ENCODE results near the gene STK32C.

Gene STK32C

GRCh38 chr10:132174237-132174636 is 133.5 kb downstream of the STK32C start:
- Histone ChIP-seq H3K36me3 (ENCODE audit: insufficient read depth, low read length) (no peaks in the 10 kb centered on the region), H3K4me1 (ENCODE audit: control insufficient read depth, insufficient read depth, low read length, unreplicated experiment) (peaks cover 6% of the 10 kb centered on the region), H3K27ac (ENCODE audit: low read depth, low read length) (no peak overlapping the region), H2AFZ (ENCODE audit: low read length, unreplicated experiment) (no peak overlapping the region), H3K4me3 (ENCODE audit: low read depth, low read length) (no peak overlapping the region), H3K79me2 (ENCODE audit: control insufficient read depth, insufficient read depth, low read length, unreplicated experiment) (no peaks in the 10 kb centered on the region), H3K27me3 (ENCODE audit: insufficient read depth, low read length) (peaks cover 46% of the 10 kb centered on the region)

GRCh38 chr10:132173185-132173584 is 134.6 kb downstream of the STK32C start:
- Histone ChIP-seq H2AFZ (ENCODE audit: low read length, unreplicated experiment) (no peak overlapping the region), H3K27me3 (ENCODE audit: insufficient read depth, low read length) (peaks cover 35% of the 10 kb centered on the region), H3K36me3 (ENCODE audit: insufficient read depth, low read length) (no peaks in the 10 kb centered on the region), H3K27ac (ENCODE audit: low read depth, low read length) (no peak overlapping the region), H3K4me1 (ENCODE audit: control insufficient read depth, insufficient read depth, low read length, unreplicated experiment) (peaks cover 6% of the 10 kb centered on the region), H3K79me2 (ENCODE audit: control insufficient read depth, insufficient read depth, low read length, unreplicated experiment) (no peaks in the 10 kb centered on the region), H3K4me3 (ENCODE audit: low read depth, low read length) (no peak overlapping the region)

GRCh38 chr10:132172091-132173066 is 135.4 kb downstream of the STK32C start:
- no peak overlapping the region for H3K27ac ChIP-seq (ENCODE audit: low read depth, low read length)
- peaks cover 29% of the 10 kb centered on the region for H3K27me3 ChIP-seq (ENCODE audit: insufficient read depth, low read length)
- no peak overlapping the region for H3K4me3 ChIP-seq (ENCODE audit: low read depth, low read length)
- peaks cover 6% of the 10 kb centered on the region for H3K4me1 ChIP-seq (ENCODE audit: control insufficient read depth, insufficient read depth, low read length, unreplicated experiment)
- H3K79me2 ChIP-seq (ENCODE audit: control insufficient read depth, insufficient read depth, low read length, unreplicated experiment) = no peaks in the 10 kb centered on the region
- H2AFZ ChIP-seq (ENCODE audit: low read length, unreplicated experiment) = no peak overlapping the region
- no peaks in the 10 kb centered on the region for H3K36me3 ChIP-seq (ENCODE audit: insufficient read depth, low read length)

DNA sequence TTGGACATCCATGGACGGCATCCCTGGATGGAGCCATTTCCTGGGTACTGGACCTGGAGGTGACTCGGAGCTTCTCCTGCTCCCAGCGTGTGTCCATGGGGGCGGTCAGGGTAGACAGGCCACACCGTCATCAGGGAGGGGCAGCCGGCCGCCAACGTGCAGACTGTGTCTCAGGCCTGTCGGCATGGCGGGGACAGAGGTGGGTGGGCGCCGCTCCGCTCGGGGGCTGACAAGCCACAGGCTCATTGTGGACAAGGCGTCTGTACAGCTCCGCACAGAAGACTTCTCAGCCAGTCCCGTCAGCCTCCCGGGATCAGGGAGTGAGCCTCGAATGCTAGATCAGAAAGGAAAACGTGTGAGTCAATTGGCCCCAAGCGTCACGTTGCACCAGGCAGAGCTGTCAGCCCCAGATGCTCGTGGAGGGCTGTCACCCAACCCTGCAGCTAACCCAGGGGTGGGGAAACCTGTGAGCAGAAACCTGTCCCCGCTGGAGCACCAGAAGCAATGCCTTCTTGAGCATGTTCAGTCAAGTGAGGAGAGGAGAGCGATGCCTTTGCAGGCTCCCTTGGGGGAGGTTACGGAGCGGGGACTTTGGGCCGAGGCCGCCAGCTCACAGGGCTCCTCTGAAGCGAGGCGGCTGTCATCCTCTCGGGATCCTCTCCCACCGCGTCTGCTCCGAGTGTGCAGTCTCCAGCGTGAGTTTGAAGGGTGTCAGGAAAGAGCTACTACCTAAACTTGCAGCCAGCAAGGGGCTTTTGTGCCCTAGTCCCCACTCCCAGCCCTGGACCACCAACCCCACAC is 137.0 kb downstream of the STK32C start:
- no peaks in the 10 kb centered on the region for H3K36me3 ChIP-seq (ENCODE audit: insufficient read depth, low read length)
- H3K27ac ChIP-seq (ENCODE audit: low read depth, low read length) = no peak overlapping the region
- H3K4me3 ChIP-seq (ENCODE audit: low read depth, low read length) = no peak overlapping the region
- H3K27me3 ChIP-seq (ENCODE audit: insufficient read depth, low read length) = peaks cover 12% of the 10 kb centered on the region
- no peaks in the 10 kb centered on the region for H3K79me2 ChIP-seq (ENCODE audit: control insufficient read depth, insufficient read depth, low read length, unreplicated experiment)
- no peak overlapping the region for H2AFZ ChIP-seq (ENCODE audit: low read length, unreplicated experiment)
- H3K4me1 ChIP-seq (ENCODE audit: control insufficient read depth, insufficient read depth, low read length, unreplicated experiment) = no peaks in the 10 kb centered on the region

- Histone ChIP-seq H3K4me3 (ENCODE audit: low read depth, low read length) (no peak overlapping the region), H3K4me1 (ENCODE audit: control insufficient read depth, insufficient read depth, low read length, unreplicated experiment) (no peaks in the 10 kb centered on the region), H3K27ac (ENCODE audit: low read depth, low read length) (no peak overlapping the region), H2AFZ (ENCODE audit: low read length, unreplicated experiment) (no peak overlapping the region), H3K27me3 (ENCODE audit: insufficient read depth, low read length) (peaks cover 4% of the 10 kb centered on the region), H3K79me2 (ENCODE audit: control insufficient read depth, insufficient read depth, low read length, unreplicated experiment) (no peaks in the 10 kb centered on the region), H3K36me3 (ENCODE audit: insufficient read depth, low read length) (no peaks in the 10 kb centered on the region)
Measured at GRCh38 chr10:132169766-132170560, 137.8 kb downstream of the STK32C start.

DNA sequence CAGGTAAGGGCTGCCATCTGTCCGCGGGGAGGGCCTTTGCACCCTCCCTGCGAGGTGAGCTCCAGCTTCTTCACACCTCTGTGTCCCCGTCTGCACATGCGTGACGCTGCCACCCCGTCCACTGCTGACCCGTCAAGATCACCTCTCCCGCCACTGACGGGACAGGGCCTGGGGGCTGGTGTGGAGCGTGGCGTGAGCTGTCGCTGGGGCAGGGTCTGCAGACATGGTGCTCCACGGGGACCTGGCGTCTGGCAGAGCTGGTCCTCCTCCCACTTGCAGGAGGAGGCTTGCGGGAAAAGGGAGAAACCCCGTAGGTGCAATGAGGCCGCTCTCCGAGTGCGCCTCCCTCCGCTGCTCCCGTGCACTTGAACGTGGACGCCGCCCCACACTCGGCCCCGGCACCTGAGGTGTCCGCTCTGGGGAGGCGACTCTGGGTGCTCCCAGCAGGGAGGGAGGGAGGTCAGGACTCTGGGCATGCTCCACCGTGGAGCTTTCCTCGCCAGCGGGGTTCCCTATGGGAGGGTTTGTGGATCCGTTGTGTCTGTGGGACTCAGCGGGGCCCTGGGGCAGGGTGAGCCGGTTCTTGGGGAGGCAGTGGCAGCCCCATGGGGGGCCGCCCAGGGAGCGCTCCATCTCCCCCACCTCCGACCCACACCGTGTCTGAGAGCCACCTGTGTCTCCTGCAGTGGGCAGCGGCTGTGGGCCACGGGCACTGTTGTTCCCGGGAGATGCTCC is 138.6 kb downstream of the STK32C start:
- H3K27ac ChIP-seq (ENCODE audit: low read depth, low read length) = no peak overlapping the region

GRCh38 chr10:132168571-132169030 is 139.1 kb downstream of the STK32C start:
- Histone ChIP-seq H2AFZ (ENCODE audit: low read length, unreplicated experiment) (no peak overlapping the region), H3K27me3 (ENCODE audit: insufficient read depth, low read length) (no peaks in the 10 kb centered on the region; the same call in 1 of the 2 replicates)

More for the DNA sequence above, 138.6 kb downstream of the STK32C start:
- Histone ChIP-seq H3K36me3 (ENCODE audit: insufficient read depth, low read length) (no peaks in the 10 kb centered on the region), H3K79me2 (ENCODE audit: control insufficient read depth, insufficient read depth, low read length, unreplicated experiment) (no peaks in the 10 kb centered on the region), H3K27me3 (ENCODE audit: insufficient read depth, low read length) (no peaks in the 10 kb centered on the region; the same call in 1 of the 2 replicates), H3K4me3 (ENCODE audit: low read depth, low read length) (no peak overlapping the region), H2AFZ (ENCODE audit: low read length, unreplicated experiment) (no peak overlapping the region), H3K4me1 (ENCODE audit: control insufficient read depth, insufficient read depth, low read length, unreplicated experiment) (no peaks in the 10 kb centered on the region)

DNA sequence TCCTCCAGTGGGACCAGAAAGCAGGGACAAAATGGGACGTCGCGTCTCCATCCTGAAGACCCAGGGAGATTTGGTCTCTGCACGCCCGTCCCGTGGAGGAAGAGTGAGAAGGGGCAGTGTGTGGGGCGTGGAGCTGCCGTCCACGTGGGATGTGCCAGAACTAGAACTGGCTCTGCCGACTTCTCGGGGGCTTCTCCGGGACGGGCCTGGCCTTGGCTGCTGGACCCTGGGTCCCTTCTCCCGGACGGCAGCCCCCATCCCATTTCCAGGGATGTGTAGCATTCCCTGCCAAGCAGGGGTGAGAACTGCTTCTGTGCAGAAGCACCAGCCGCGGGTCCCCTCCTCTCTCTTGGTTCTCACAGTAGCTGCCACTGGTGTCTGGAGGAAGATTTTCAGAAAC is 139.8 kb downstream of the STK32C start:
- Histone ChIP-seq H3K4me3 (ENCODE audit: low read depth, low read length) (no peak overlapping the region), H3K27me3 (ENCODE audit: insufficient read depth, low read length) (no peaks in the 10 kb centered on the region; the same call in 1 of the 2 replicates), H3K4me1 (ENCODE audit: control insufficient read depth, insufficient read depth, low read length, unreplicated experiment) (no peaks in the 10 kb centered on the region), H3K79me2 (ENCODE audit: control insufficient read depth, insufficient read depth, low read length, unreplicated experiment) (no peaks in the 10 kb centered on the region), H3K36me3 (ENCODE audit: insufficient read depth, low read length) (no peaks in the 10 kb centered on the region), H3K27ac (ENCODE audit: low read depth, low read length) (no peak overlapping the region), H2AFZ (ENCODE audit: low read length, unreplicated experiment) (no peak overlapping the region)

More at GRCh38 chr10:132168571-132169030, 139.1 kb downstream of the STK32C start:
- H3K4me3 ChIP-seq (ENCODE audit: low read depth, low read length) = no peak overlapping the region
- no peaks in the 10 kb centered on the region for H3K79me2 ChIP-seq (ENCODE audit: control insufficient read depth, insufficient read depth, low read length, unreplicated experiment)
- no peaks in the 10 kb centered on the region for H3K36me3 ChIP-seq (ENCODE audit: insufficient read depth, low read length)
- no peak overlapping the region for H3K27ac ChIP-seq (ENCODE audit: low read depth, low read length)
- no peaks in the 10 kb centered on the region for H3K4me1 ChIP-seq (ENCODE audit: control insufficient read depth, insufficient read depth, low read length, unreplicated experiment)

DNA sequence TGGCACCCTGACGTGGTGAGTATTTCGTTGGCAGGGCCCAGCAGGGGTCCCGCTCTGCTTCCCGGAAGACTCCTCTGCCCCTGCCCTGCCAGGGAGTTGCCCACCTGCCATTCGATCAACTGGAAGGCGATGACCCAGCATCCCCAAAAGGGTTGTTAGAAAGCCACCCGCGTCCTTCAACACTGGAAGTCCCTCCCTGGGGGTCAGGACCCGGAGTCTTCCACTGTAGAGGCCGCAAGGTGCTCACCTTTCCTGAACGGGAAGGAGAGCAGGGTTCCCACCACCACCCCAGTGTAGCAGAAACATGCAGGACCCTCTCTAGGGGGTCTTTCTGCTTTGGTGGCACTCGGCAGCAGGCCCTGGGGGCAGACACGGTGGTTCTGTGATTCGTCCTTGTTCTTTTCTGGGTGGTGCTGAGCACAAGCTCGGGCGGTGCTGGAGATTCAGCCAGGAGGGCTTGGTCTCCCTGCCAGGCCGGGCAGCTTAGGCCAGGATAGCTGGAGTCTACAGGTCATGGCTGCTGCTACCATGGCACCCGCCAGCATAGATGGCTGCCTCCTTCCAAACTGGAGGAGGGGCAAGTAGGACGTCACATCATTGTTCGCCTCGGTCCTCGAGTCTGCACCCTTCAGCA is 140.6 kb downstream of the STK32C start:
- H3K79me2 ChIP-seq (ENCODE audit: control insufficient read depth, insufficient read depth, low read length, unreplicated experiment) = no peaks in the 10 kb centered on the region
- no peaks in the 10 kb centered on the region for H3K36me3 ChIP-seq (ENCODE audit: insufficient read depth, low read length)
- no peaks in the 10 kb centered on the region for H3K27me3 ChIP-seq (ENCODE audit: insufficient read depth, low read length)
- no peak overlapping the region for H3K4me3 ChIP-seq (ENCODE audit: low read depth, low read length)
- H3K27ac ChIP-seq (ENCODE audit: low read depth, low read length) = no peak overlapping the region
- H2AFZ ChIP-seq (ENCODE audit: low read length, unreplicated experiment) = no peak overlapping the region
- no peaks in the 10 kb centered on the region for H3K4me1 ChIP-seq (ENCODE audit: control insufficient read depth, insufficient read depth, low read length, unreplicated experiment)

Data from ACC112 (cell line).